Hepatocyte (in vitro differentiated cells): ENCODE measurements around the gene FAM181A. TPM values are rescaled to one million over a fixed set of nuclear protein-coding genes. Genes with fewer than 3 reads are reported as not detected.

ENCODE experiments used
- DNase-seq: peaks from one replicate; pipeline ENCODE4 v3.0.0-alpha.2; 2016; ENCODE audit warnings: low spot score
- H2AFZ ChIP-seq: fragments of 200-600 bp; sonication (generic); 2 replicates; pipeline ENCODE4 v1.6.0; 2016; ENCODE audit warnings: antibody characterized with exemption, mild to moderate bottlenecking
- H3K27ac ChIP-seq: fragments of 200-600 bp; sonication (generic); 2 replicates; pipeline ENCODE4 v1.5.1; 2016; ENCODE audit warnings: mild to moderate bottlenecking
- H3K27me3 ChIP-seq: fragments of 200-600 bp; sonication (generic); 2 replicates; pipeline ENCODE4 v1.6.1; 2016
- H3K36me3 ChIP-seq: fragments of 200-600 bp; sonication (generic); replicated peaks from 2 replicates; pipeline ENCODE4 v1.5.1; 2016; ENCODE audit warnings: low read depth; ENCODE audit not compliant: insufficient read depth
- H3K4me1 ChIP-seq: fragments of 200-600 bp; sonication (generic); 2 replicates; pipeline ENCODE4 v1.5.1; 2016; ENCODE audit warnings: mild to moderate bottlenecking, moderate library complexity; ENCODE audit not compliant: insufficient read depth
- H3K4me2 ChIP-seq: fragments of 200-600 bp; sonication (generic); 2 replicates; pipeline ENCODE4 v1.6.0; 2016
- H3K4me3 ChIP-seq: fragments of 200-600 bp; sonication (generic); 2 replicates; pipeline ENCODE4 v1.5.1; 2016; ENCODE audit warnings: mild to moderate bottlenecking
- H3K79me2 ChIP-seq: fragments of 200-600 bp; sonication (generic); 2 replicates; pipeline ENCODE4 v1.6.0; 2017; ENCODE audit warnings: mild to moderate bottlenecking
- H3K9me2 ChIP-seq: fragments of 200-600 bp; sonication (generic); replicated peaks from 2 replicates; pipeline ENCODE4 v1.6.0; 2017; ENCODE audit warnings: mild to moderate bottlenecking; ENCODE audit not compliant: insufficient read depth
- H3K9me3 ChIP-seq: fragments of 200-600 bp; sonication (generic); 2 replicates; pipeline ENCODE4 v1.5.1; 2016; ENCODE audit warnings: low read depth, mild to moderate bottlenecking
- H4K20me1 ChIP-seq: fragments of 200-600 bp; sonication (generic); 2 replicates; pipeline ENCODE4 v1.6.0; 2016; ENCODE audit warnings: mild to moderate bottlenecking; ENCODE audit not compliant: insufficient read depth, poor library complexity, severe bottlenecking
- EZH2 ChIP-seq: fragments of 200-600 bp; sonication (generic); IDR thresholded peaks from 2 replicates; pipeline ENCODE4 v1.6.1; 2016; ENCODE audit warnings: antibody characterized with exemption, mild to moderate bottlenecking, borderline replicate concordance
- EZH2phosphoT487 ChIP-seq: fragments of 200-600 bp; sonication (generic); IDR thresholded peaks from one replicate; pipeline ENCODE4 v1.6.1; 2018; ENCODE audit warnings: antibody characterized with exemption, mild to moderate bottlenecking, low read depth, moderate library complexity; ENCODE audit not compliant: unreplicated experiment, severe bottlenecking
- WGBS: methylation state at CpG from one replicate; pipeline ENCODE4 v1.1.6; 2016; ENCODE audit warnings: low lambda C conversion rate; ENCODE audit errors: missing lambda C conversion rate; 5-methylcytosine and 5-hydroxymethylcytosine counted together
- polyA plus RNA-seq: library from polyadenylated mRNA; unstranded; fragments of >200 nt; fragmentation: Nextera tagmentation; extraction: Ambion mirVana; gene quantifications from 2 replicates; pipeline ENCODE4 v1.2.1, GENCODE V29; 2016
- total RNA-seq: library from RNA; depleted of rRNA; stranded (reverse); fragments of >200 nt; gene quantifications from 2 replicates; pipeline ENCODE4 v1.2.3, GENCODE V29; 2014
- TF ChIP-seq, protein P1 (sequence below): fragments of 200-600 bp; sonication (generic); IDR thresholded peaks from 2 replicates; pipeline ENCODE4 v1.5.1; 2016; ENCODE audit warnings: antibody characterized with exemption, mild to moderate bottlenecking; ENCODE audit not compliant: poor library complexity

FAM181A gene
- total and polyA plus RNA-seq, 2 experiments from 2014 or later, result not detected

DNA sequence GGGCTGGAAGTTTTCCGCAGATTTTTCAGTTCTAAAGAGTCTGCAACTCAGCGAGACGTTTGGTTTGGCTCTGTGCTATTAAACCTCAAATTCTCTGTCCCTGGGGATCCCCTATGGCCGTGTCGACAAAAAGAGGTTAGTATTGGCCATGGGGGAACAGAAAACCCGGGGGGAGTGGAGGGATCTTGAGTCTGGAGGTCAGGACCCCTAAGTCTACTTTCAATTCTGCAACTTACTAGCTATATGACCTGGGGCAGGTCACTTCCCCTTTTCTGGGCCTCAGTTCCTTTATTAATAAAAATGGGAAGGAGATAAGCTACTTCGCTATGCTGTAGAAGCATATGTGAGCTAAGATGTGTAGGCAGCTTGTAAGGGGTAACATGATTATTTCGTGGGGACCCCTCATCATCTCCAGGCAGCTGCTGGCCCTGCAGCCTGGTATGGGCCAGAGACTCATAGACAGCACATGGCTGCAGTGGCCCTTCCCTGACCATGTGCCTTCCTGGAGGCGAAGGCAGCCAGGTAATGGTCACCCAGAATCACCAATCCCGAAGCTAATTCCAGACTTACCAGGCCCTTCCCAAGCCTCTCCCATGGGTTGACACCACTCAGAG lies 40.6 kb downstream of the FAM181A start:
- H3K4me2 ChIP-seq, result no peak overlapping the region
- no peaks in the 10 kb centered on the region for H3K9me2 ChIP-seq
- no peaks in the 10 kb centered on the region for H3K79me2 ChIP-seq
- TF ChIP-seq EZH2phosphoT487 (no peak), EZH2 (no peak)
- TF ChIP-seq, protein P1, sequence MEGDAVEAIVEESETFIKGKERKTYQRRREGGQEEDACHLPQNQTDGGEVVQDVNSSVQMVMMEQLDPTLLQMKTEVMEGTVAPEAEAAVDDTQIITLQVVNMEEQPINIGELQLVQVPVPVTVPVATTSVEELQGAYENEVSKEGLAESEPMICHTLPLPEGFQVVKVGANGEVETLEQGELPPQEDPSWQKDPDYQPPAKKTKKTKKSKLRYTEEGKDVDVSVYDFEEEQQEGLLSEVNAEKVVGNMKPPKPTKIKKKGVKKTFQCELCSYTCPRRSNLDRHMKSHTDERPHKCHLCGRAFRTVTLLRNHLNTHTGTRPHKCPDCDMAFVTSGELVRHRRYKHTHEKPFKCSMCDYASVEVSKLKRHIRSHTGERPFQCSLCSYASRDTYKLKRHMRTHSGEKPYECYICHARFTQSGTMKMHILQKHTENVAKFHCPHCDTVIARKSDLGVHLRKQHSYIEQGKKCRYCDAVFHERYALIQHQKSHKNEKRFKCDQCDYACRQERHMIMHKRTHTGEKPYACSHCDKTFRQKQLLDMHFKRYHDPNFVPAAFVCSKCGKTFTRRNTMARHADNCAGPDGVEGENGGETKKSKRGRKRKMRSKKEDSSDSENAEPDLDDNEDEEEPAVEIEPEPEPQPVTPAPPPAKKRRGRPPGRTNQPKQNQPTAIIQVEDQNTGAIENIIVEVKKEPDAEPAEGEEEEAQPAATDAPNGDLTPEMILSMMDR, result no peak
- 80% methylated on average over 10 of the region's 10 CpGs for WGBS
- DNase-seq, result no peak
- no peaks in the 10 kb centered on the region for H3K9me3 ChIP-seq
- no peak overlapping the region for H3K4me3 ChIP-seq
- no peaks in the 10 kb centered on the region for H4K20me1 ChIP-seq
- H3K36me3 ChIP-seq, result no peaks in the 10 kb centered on the region
- H3K27ac ChIP-seq, result no peak overlapping the region
- no peaks in the 10 kb centered on the region for H3K27me3 ChIP-seq
- no peak overlapping the region for H2AFZ ChIP-seq
- H3K4me1 ChIP-seq, result no peaks in the 10 kb centered on the region

DNA sequence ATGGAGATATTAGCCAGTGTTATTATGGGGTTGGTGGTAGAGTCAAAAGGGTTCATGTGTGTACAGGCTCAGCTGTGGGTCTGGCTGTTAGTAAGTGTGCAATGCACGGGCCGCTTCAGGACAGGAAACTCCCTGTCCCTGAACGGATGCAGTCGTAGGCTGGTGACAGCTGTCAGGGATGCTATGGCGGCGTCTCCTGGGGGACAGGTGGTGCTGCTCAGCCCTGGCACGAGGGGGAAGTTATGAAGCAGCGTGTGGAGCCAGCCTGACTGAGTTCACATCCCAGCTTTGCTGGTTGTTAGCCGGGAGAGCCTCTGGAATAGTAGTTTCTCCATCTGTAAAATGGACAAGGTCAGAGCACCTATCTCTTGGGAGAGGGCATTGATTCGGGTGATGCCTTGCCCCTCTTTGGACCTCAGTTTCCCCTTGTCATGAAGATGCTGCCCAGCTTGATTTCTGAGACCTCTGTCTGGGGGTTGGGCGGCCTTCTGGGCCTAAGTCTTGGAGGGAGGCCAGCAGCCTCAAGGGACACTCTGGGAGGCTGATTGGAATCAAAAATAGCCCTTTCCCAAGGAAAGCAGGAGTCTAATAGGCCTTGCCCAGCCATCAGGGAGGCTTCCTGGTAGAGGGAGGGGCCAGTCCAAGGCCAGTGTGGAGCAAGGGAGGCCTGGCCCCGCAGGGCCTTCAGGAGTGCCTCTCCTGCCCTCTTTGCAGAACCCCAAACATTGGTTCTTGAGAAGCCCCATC lies 42.1 kb downstream of the FAM181A start:
- 84% methylated on average over 12 of the region's 12 CpGs for WGBS

DNA sequence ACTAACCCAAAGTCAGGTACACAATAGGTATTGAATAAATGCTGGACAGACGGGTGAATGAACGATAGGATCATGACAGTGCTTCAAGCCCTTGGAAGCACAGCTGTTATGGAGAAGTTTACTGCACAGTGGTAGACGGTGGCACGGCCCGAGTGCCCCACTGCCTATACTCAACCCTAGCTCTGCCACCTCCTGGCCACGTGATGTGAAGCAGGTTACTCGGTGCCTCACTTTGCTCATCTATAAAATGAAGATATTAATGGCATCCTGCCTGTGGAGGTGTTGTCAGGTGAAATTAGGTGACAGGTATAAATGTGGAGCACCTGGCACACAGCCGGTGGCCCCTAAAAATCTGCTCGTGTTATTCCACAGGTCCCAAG lies 43.4 kb downstream of the FAM181A start:
- no peaks in the 10 kb centered on the region for H3K79me2 ChIP-seq
- H4K20me1 ChIP-seq, result no peaks in the 10 kb centered on the region
- no peaks in the 10 kb centered on the region for H3K36me3 ChIP-seq
- H3K27me3 ChIP-seq, result no peaks in the 10 kb centered on the region
- no peaks in the 10 kb centered on the region for H3K9me2 ChIP-seq
- H3K4me1 ChIP-seq, result no peaks in the 10 kb centered on the region
- H3K4me2 ChIP-seq, result no peak overlapping the region
- DNase-seq, result no peak
- H2AFZ ChIP-seq, result no peak overlapping the region
- TF ChIP-seq, protein P1, result peak; percentile 35
- no peak for TF ChIP-seq EZH2
- H3K27ac ChIP-seq, result no peak overlapping the region
- H3K9me3 ChIP-seq, result no peaks in the 10 kb centered on the region
- H3K4me3 ChIP-seq, result no peak overlapping the region
- 52% methylated on average over 9 of the region's 9 CpGs for WGBS

More for the DNA sequence above, 42.1 kb downstream of the FAM181A start:
- Histone ChIP-seq H2AFZ (no peak overlapping the region), H3K36me3 (no peaks in the 10 kb centered on the region), H3K79me2 (no peaks in the 10 kb centered on the region), H3K27me3 (no peaks in the 10 kb centered on the region), H3K9me2 (no peaks in the 10 kb centered on the region), H3K4me2 (no peak overlapping the region), H4K20me1 (no peaks in the 10 kb centered on the region), H3K27ac (no peak overlapping the region), H3K4me3 (no peak overlapping the region), H3K4me1 (no peaks in the 10 kb centered on the region), H3K9me3 (no peaks in the 10 kb centered on the region)
- no peak for DNase-seq
- TF ChIP-seq EZH2phosphoT487, result no peak
- TF ChIP-seq, protein P1, result no peak
- no peak for TF ChIP-seq EZH2
